Osteocyte (in vitro differentiated cells): ENCODE data around the gene TSGA10IP. TPM values are rescaled to one million over a fixed set of nuclear protein-coding genes. Genes with fewer than 3 reads are reported as not detected.

Experiments
- DNase-seq: peaks from one replicate; pipeline ENCODE4 v3.0.0; 2021; ENCODE audit warnings: mixed read lengths; ENCODE audit not compliant: unreplicated experiment; ENCODE audit errors: extremely low spot score
- H3K27ac Mint-ChIP-seq: one replicate; pipeline ENCODE4 v1.8.0; 2021; ENCODE audit warnings: mild to moderate bottlenecking, mixed read lengths; ENCODE audit not compliant: unreplicated experiment
- H3K27me3 Mint-ChIP-seq: one replicate; pipeline ENCODE4 v1.8.0; 2021; ENCODE audit warnings: mixed read lengths; ENCODE audit not compliant: unreplicated experiment
- H3K36me3 Mint-ChIP-seq: one replicate; pipeline ENCODE4 v1.8.0; 2021; ENCODE audit warnings: mixed read lengths; ENCODE audit not compliant: unreplicated experiment
- H3K4me1 Mint-ChIP-seq: one replicate; pipeline ENCODE4 v1.8.0; 2021; ENCODE audit warnings: mixed read lengths; ENCODE audit not compliant: unreplicated experiment
- H3K4me3 Mint-ChIP-seq: one replicate; pipeline ENCODE4 v1.8.0; 2021; ENCODE audit warnings: mild to moderate bottlenecking, moderate library complexity, mixed read lengths; ENCODE audit not compliant: unreplicated experiment
- H3K9me3 Mint-ChIP-seq: one replicate; pipeline ENCODE4 v1.8.0; 2021; ENCODE audit warnings: mixed read lengths; ENCODE audit not compliant: unreplicated experiment
- CTCF ChIP-seq: fragments of 200-600 bp; sonication (generic); IDR thresholded peaks from 2 replicates; pipeline ENCODE4 v1.5.0; 2021; ENCODE audit warnings: antibody characterized with exemption, mild to moderate bottlenecking, moderate library complexity
- total RNA-seq: library from RNA; stranded (reverse); gene quantifications from 2 replicates; pipeline ENCODE4 v1.2.1, GENCODE V29; 2021

The TSGA10IP gene
- total RNA-seq, 1 donor from 2014 or later, result not detected

GRCh38 chr11:65976216-65977176, 31.2 kb downstream of the TSGA10IP start:
- H3K4me1 Mint-ChIP-seq, result no peaks in the 10 kb centered on the region
- H3K9me3 Mint-ChIP-seq, result no peaks in the 10 kb centered on the region

GRCh38 chr11:65977621-65978390, 32.5 kb downstream of the TSGA10IP start:
- TF ChIP-seq CTCF, result no peak
- DNase-seq, result no peak
- Mint-ChIP-seq H3K4me1 (no peaks in the 10 kb centered on the region), H3K36me3 (peaks cover 28% of the 10 kb centered on the region), H3K4me3 (no peak overlapping the region), H3K27me3 (no peaks in the 10 kb centered on the region), H3K9me3 (no peaks in the 10 kb centered on the region), H3K27ac (no peak overlapping the region)

More at GRCh38 chr11:65976216-65977176, 31.2 kb downstream of the TSGA10IP start:
- Mint-ChIP-seq H3K27me3 (no peaks in the 10 kb centered on the region), H3K27ac (no peak overlapping the region), H3K36me3 (peaks cover 34% of the 10 kb centered on the region), H3K4me3 (no peak overlapping the region)
- DNase-seq, result no peak
- TF ChIP-seq CTCF, result no peak

- no peak for DNase-seq
- Mint-ChIP-seq H3K4me3 (no peak overlapping the region), H3K4me1 (no peaks in the 10 kb centered on the region), H3K9me3 (no peaks in the 10 kb centered on the region), H3K27ac (no peak overlapping the region), H3K36me3 (peaks cover 28% of the 10 kb centered on the region), H3K27me3 (no peaks in the 10 kb centered on the region)
- TF ChIP-seq CTCF, result no peak
Measured at GRCh38 chr11:65978391-65979238, 33.3 kb downstream of the TSGA10IP start.

- Mint-ChIP-seq H3K9me3 (no peaks in the 10 kb centered on the region), H3K36me3 (peaks cover 28% of the 10 kb centered on the region), H3K4me1 (no peaks in the 10 kb centered on the region), H3K27ac (no peak overlapping the region), H3K27me3 (no peaks in the 10 kb centered on the region), H3K4me3 (no peak overlapping the region)
- DNase-seq, result no peak
- TF ChIP-seq CTCF, result no peak
Measured at GRCh38 chr11:65979261-65979759, 34.0 kb downstream of the TSGA10IP start.
